Neural cell (in vitro differentiated cells): Measurements from ENCODE around the gene ANTXR1. TPM values are rescaled to one million over a fixed set of nuclear protein-coding genes. Genes with fewer than 3 reads are reported as not detected.

Experiments
- H2AFZ ChIP-seq: fragments of 200-600, 300-800 bp; sonication (generic), shearing (Covaris generic); 2 replicates; pipeline ENCODE4 v1.6.0; 2014; ENCODE audit warnings: low read depth, mild to moderate bottlenecking, antibody characterized with exemption, low read length, moderate library complexity
- H3F3A ChIP-seq: fragments of 200-600 bp; shearing (Covaris generic); 2 replicates; pipeline ENCODE4 v1.6.1; 2016; ENCODE audit warnings: mild to moderate bottlenecking, moderate library complexity, mixed read lengths, antibody characterized with exemption, low read length; ENCODE audit not compliant: insufficient read depth, poor library complexity, severe bottlenecking
- H3K27ac ChIP-seq: fragments of 200-600, 300-800 bp; sonication (generic), shearing (Covaris generic); 2 replicates; pipeline ENCODE4 v1.5.1; 2014; ENCODE audit warnings: mild to moderate bottlenecking, low read length, moderate library complexity
- H3K27me3 ChIP-seq: fragments of 300-800, 200-600 bp; sonication (generic), shearing (Covaris generic); 2 replicates; pipeline ENCODE4 v1.6.0; 2014; ENCODE audit warnings: mild to moderate bottlenecking, low read depth, low read length, moderate library complexity; ENCODE audit not compliant: insufficient read depth
- H3K36me3 ChIP-seq: fragments of 300-800, 200-600 bp; sonication (generic), shearing (Covaris generic); 2 replicates; pipeline ENCODE4 v1.5.1; 2014; ENCODE audit warnings: mild to moderate bottlenecking, antibody characterized with exemption, low read length, moderate library complexity; ENCODE audit not compliant: insufficient read depth
- H3K4me2 ChIP-seq: fragments of 300-800, 200-600 bp; sonication (generic), shearing (Covaris generic); 2 replicates; pipeline ENCODE4 v1.6.0; 2014; ENCODE audit warnings: mild to moderate bottlenecking, low read length
- H3K4me3 ChIP-seq: fragments of 300-800, 200-600 bp; sonication (generic), shearing (Covaris generic); 2 replicates; pipeline ENCODE4 v1.5.1; 2014; ENCODE audit warnings: mild to moderate bottlenecking, low read length, moderate library complexity
- H3K79me2 ChIP-seq: fragments of 200-600 bp; shearing (Covaris generic); replicated peaks from 2 replicates; pipeline ENCODE4 v1.6.0; 2014; ENCODE audit warnings: mild to moderate bottlenecking, low read length, moderate library complexity; ENCODE audit not compliant: insufficient read depth
- H3K9ac ChIP-seq: fragments of 300-800, 200-600 bp; sonication (generic), shearing (Covaris generic); 2 replicates; pipeline ENCODE4 v1.6.1; 2016; ENCODE audit warnings: mild to moderate bottlenecking, low read length, mixed read lengths
- H3K9me2 ChIP-seq: fragments of 200-600 bp; shearing (Covaris generic); 2 replicates; pipeline ENCODE4 v1.6.1; 2016; ENCODE audit warnings: mild to moderate bottlenecking, low read length, mixed read lengths; ENCODE audit not compliant: insufficient read depth
- H3K9me3 ChIP-seq: fragments of 200-600, 300-800 bp; sonication (generic), shearing (Covaris generic); 2 replicates; pipeline ENCODE4 v1.6.1; 2016; ENCODE audit warnings: mild to moderate bottlenecking, mixed run types, low read length, moderate library complexity, mixed read lengths
- H4K20me1 ChIP-seq: fragments of 200-600 bp; shearing (Covaris generic); 2 replicates; pipeline ENCODE4 v1.6.1; 2016; ENCODE audit warnings: mild to moderate bottlenecking, mixed run types; ENCODE audit not compliant: insufficient read depth
- EP300 ChIP-seq: fragments of 450-650 bp; conservative IDR thresholded peaks from 2 replicates; pipeline ENCODE4 v1.6.1; 2014; ENCODE audit warnings: antibody characterized with exemption, mild to moderate bottlenecking, moderate library complexity; ENCODE audit not compliant: poor library complexity, severe bottlenecking
- EZH2 ChIP-seq: fragments of 200-600, 300-800 bp; shearing (Covaris generic), sonication (generic); IDR thresholded peaks from 2 replicates; pipeline ENCODE4 v1.6.1; 2014; ENCODE audit warnings: antibody characterized with exemption, low read length, borderline replicate concordance, mild to moderate bottlenecking; ENCODE audit not compliant: insufficient read depth, poor library complexity, severe bottlenecking
- MXI1 ChIP-seq: fragments of 450-650 bp; conservative IDR thresholded peaks from 2 replicates; pipeline ENCODE4 v1.6.1; 2014; ENCODE audit warnings: antibody characterized with exemption, mild to moderate bottlenecking; ENCODE audit not compliant: poor library complexity, severe bottlenecking
- POLR2AphosphoS5 ChIP-seq: IDR thresholded peaks from 2 replicates; pipeline ENCODE4 v1.6.1; 2012
- RAD21 ChIP-seq: fragments of 450-650 bp; conservative IDR thresholded peaks from 2 replicates; pipeline ENCODE4 v1.6.1; 2014; ENCODE audit warnings: antibody characterized with exemption, mild to moderate bottlenecking, moderate library complexity
- SMC3 ChIP-seq: fragments of 450-650 bp; conservative IDR thresholded peaks from 2 replicates; pipeline ENCODE4 v1.6.1; 2014; ENCODE audit warnings: antibody characterized with exemption, mild to moderate bottlenecking, moderate library complexity; ENCODE audit not compliant: poor library complexity
- TAF1 ChIP-seq: IDR thresholded peaks from 2 replicates; pipeline ENCODE4 v1.6.1; 2012; ENCODE audit warnings: low read depth
- polyA plus RNA-seq: library from polyadenylated mRNA; depleted of rRNA; stranded (reverse); fragments of >200 nt; gene quantifications from 2 replicates; pipeline ENCODE4 v1.2.3, GENCODE V29; 2014
- TF ChIP-seq, protein P1 (sequence below): fragments of 450-650 bp; IDR thresholded peaks from 2 replicates; pipeline ENCODE4 v1.5.1; 2014; ENCODE audit warnings: antibody characterized with exemption, mild to moderate bottlenecking, moderate library complexity; ENCODE audit not compliant: poor library complexity, severe bottlenecking
- TF ChIP-seq, protein P2 (sequence below): IDR thresholded peaks from 2 replicates; pipeline ENCODE4 v1.6.1; 2012; ENCODE audit warnings: borderline replicate concordance

Gene ANTXR1
- polyA plus RNA-seq, 1 donor from 2014 or later: 4.9 TPM

DNA sequence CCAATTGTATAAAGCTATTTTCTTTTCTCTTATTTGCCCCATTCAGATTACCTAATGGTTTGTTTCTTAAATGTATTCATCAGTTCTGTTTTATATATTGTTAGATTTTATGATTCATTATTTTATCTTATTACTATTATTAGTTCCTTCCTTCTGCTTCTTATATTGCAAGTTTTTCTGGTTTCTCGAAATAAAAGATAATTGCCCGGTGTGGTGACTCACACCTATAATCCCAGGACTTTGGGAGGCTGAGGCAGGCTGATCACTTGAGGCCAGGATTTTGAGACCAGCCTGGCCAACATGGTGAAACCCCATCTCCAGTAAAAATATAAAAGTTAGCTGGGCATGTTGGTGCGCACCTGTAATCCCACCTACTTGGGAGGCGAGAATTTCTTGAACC, 37.8 kb downstream of the ANTXR1 start:
- H3K4me2 ChIP-seq: no peak overlapping the region

DNA sequence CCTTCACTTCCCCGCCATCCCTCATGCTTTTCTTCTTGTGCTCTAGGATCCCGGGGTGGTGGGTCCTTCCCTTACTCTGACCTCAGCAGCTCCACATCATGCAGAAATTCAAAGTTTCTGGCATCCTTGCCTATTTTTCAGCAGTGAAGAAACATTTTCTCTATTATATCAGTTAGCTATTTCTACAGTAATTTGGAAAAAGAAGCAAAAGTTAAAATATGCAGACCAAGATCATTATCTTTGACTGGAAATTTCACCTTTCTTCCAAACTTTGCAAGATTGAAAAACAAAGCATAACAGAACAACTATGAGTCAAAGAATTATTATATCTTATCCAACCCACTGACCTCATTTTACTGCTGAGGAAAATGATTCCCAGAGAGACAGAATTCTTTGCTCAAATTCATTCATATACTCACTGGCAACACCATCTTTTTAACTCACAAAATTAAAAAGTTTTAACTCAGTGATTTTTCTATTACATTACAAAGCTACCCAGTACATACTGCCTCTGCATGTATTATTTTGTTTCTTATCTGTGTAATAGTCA, 40.5 kb downstream of the ANTXR1 start:
- Histone ChIP-seq H2AFZ (no peak overlapping the region), H3K36me3 (no peaks in the 10 kb centered on the region), H3K9ac (no peak overlapping the region), H3K9me2 (no peaks in the 10 kb centered on the region), H3K4me2 (no peak overlapping the region), H3K79me2 (no peaks in the 10 kb centered on the region), H3K4me3 (no peak overlapping the region), H3K9me3 (peaks cover 7% of the 10 kb centered on the region), H3K27me3 (no peaks in the 10 kb centered on the region), H3F3A (no peaks in the 10 kb centered on the region), H3K27ac (no peak overlapping the region), H4K20me1 (no peaks in the 10 kb centered on the region)
- TF ChIP-seq SMC3 (no peak), POLR2AphosphoS5 (no peak), RAD21 (no peak), TAF1 (no peak), EP300 (no peak), MXI1 (no peak), EZH2 (no peak)
- TF ChIP-seq, protein P1, sequence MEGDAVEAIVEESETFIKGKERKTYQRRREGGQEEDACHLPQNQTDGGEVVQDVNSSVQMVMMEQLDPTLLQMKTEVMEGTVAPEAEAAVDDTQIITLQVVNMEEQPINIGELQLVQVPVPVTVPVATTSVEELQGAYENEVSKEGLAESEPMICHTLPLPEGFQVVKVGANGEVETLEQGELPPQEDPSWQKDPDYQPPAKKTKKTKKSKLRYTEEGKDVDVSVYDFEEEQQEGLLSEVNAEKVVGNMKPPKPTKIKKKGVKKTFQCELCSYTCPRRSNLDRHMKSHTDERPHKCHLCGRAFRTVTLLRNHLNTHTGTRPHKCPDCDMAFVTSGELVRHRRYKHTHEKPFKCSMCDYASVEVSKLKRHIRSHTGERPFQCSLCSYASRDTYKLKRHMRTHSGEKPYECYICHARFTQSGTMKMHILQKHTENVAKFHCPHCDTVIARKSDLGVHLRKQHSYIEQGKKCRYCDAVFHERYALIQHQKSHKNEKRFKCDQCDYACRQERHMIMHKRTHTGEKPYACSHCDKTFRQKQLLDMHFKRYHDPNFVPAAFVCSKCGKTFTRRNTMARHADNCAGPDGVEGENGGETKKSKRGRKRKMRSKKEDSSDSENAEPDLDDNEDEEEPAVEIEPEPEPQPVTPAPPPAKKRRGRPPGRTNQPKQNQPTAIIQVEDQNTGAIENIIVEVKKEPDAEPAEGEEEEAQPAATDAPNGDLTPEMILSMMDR: no peak
- TF ChIP-seq, protein P2, sequence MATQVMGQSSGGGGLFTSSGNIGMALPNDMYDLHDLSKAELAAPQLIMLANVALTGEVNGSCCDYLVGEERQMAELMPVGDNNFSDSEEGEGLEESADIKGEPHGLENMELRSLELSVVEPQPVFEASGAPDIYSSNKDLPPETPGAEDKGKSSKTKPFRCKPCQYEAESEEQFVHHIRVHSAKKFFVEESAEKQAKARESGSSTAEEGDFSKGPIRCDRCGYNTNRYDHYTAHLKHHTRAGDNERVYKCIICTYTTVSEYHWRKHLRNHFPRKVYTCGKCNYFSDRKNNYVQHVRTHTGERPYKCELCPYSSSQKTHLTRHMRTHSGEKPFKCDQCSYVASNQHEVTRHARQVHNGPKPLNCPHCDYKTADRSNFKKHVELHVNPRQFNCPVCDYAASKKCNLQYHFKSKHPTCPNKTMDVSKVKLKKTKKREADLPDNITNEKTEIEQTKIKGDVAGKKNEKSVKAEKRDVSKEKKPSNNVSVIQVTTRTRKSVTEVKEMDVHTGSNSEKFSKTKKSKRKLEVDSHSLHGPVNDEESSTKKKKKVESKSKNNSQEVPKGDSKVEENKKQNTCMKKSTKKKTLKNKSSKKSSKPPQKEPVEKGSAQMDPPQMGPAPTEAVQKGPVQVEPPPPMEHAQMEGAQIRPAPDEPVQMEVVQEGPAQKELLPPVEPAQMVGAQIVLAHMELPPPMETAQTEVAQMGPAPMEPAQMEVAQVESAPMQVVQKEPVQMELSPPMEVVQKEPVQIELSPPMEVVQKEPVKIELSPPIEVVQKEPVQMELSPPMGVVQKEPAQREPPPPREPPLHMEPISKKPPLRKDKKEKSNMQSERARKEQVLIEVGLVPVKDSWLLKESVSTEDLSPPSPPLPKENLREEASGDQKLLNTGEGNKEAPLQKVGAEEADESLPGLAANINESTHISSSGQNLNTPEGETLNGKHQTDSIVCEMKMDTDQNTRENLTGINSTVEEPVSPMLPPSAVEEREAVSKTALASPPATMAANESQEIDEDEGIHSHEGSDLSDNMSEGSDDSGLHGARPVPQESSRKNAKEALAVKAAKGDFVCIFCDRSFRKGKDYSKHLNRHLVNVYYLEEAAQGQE: no peak

More for the DNA sequence above, 37.8 kb downstream of the ANTXR1 start:
- no peak overlapping the region for H3K9ac ChIP-seq
- H3K9me2 ChIP-seq: no peaks in the 10 kb centered on the region
- H3F3A ChIP-seq: no peaks in the 10 kb centered on the region
- H3K79me2 ChIP-seq: no peaks in the 10 kb centered on the region
- H3K36me3 ChIP-seq: no peaks in the 10 kb centered on the region
- H3K27ac ChIP-seq: no peak overlapping the region
- no peak overlapping the region for H2AFZ ChIP-seq
- TF ChIP-seq POLR2AphosphoS5 (no peak), RAD21 (no peak), EZH2 (no peak), TAF1 (no peak), EP300 (no peak), SMC3 (no peak), MXI1 (no peak)
- TF ChIP-seq, protein P1: no peak
- TF ChIP-seq, protein P2: no peak
- H3K9me3 ChIP-seq: no peaks in the 10 kb centered on the region
- no peak overlapping the region for H3K4me3 ChIP-seq
- no peaks in the 10 kb centered on the region for H3K27me3 ChIP-seq
- no peaks in the 10 kb centered on the region for H4K20me1 ChIP-seq
